ENCODE measurements around the gene NPHP4.

- no peak for TF ChIP-seq CTCF (IDR thresholded peaks at IDR 0.05)
- no peak for TF ChIP-seq POLR2A (IDR thresholded peaks at IDR 0.05)
Observed at GRCh38 chr1:5868931-5869500, 123.2 kb downstream of the NPHP4 start.

Measured in lower leg skin (tissue), 3 donors.